ENCODE data around the gene KCNMB4.

- TF ChIP-seq GATA3 (IDR thresholded peaks at IDR 0.05; ENCODE audit: low read depth, low read length) (no peak), GATA2 (IDR thresholded peaks at IDR 0.05; ENCODE audit: low read depth, low read length) (no peak)
Observed at GRCh38 chr12:70463997-70464396, 97.9 kb downstream of the KCNMB4 start.

All from SH-SY5Y (cell line).